Epithelial cell of umbilical artery (primary cell): ENCODE data around the gene LRP1. TPM values are rescaled to one million over a fixed set of nuclear protein-coding genes. Genes with fewer than 3 reads are reported as not detected.

Source experiments
- total RNA-seq: library from RNA; depleted of rRNA; stranded (reverse); fragments of >200 nt; gene quantifications from 2 replicates; pipeline ENCODE4 v1.2.3, GENCODE V29; 2014

The LRP1 gene
- 4.5 and 5.9 TPM in 2 replicates for total RNA-seq

DNA sequence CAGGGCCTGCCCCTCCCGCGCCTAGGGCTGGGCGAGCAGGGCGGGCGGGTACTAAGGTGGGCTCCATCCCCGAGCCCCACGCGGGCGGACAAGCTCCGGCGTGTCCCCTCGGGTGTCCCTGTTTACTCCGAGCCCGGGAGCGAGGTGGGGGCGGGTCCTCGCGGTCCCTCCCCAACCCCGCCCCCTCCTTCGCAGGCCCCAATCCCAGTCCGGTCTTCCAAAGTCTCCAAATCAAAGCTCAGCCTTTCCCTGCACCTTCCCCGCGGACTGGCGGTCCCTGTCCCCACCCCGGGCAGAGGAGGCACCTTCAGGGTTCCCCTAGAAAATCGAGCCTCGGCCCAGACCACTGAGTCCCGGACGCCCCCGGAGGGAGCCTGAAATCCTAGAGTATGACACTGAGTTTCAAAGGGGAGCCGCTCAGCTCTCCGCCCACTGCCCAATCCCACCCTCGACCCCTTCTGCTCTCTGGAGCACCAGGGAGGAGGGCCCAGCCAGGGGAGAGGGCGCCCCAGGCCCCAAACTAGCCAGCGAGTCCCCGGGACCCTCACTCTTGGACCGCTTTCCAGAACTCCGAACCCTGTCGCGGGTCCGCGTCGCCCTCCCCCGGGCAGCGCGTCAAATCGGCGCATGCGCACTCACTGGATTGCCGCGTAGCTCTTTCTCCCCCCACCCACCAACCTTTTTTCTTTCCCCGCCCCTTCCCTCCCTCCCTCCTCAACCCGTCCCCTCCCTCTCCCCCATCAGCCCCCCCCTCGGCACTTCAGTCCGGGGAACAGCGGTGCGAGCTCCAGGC, at the start of gene LRP1:
TSS of gene LRP1 (plus strand) at position 758 of the 793 bp plus-strand sequence. CDS start 482 bp downstream, outside the sequence.

DNA sequence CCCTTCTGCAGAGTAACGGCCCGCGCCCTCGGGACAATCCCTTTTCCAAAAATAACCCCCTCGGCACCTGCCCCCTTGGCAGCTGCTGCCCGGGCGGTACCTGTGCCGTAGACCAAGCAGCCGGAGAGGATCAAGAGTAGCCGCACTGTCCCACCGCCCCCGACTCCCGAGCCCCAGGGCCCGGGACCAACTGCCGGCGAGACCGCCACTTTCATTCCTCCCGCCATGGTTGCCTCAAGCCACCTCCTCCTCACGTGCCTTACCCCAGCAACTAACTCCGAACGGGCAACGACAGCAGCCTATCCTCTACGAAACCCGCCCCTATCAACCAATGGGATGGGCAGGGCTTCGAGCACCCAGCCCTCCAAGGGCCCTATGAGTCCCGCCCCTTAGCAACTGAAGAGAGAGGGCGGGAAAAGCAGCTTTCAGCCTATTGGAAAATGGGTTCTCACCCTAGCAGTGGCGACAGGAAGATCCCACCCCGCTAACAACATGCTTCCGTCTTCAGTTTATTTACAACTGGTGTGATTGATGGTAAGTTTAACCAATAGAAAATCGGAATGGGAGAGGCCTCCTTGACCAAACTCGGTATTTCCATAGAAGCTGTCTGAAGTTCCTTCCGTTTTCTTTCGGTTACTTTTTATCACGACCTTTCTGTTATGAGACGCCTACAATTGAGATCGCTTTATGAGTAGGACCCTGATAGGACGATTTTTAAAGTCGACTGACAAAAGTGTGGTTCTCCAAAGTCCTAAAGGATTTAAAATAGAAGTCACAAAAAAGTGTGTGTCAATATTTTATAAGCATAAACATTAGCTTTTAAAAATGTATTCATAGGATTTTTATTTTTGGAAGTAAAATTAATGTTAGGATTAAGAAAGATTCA, 49.5 kb upstream of the LRP1 start, which contains the start of gene NEMP1:
TSS of gene NEMP1 (minus strand) at position 273 of the 886 bp plus-strand sequence. CDS start at position 227, 46 bp downstream.

DNA sequence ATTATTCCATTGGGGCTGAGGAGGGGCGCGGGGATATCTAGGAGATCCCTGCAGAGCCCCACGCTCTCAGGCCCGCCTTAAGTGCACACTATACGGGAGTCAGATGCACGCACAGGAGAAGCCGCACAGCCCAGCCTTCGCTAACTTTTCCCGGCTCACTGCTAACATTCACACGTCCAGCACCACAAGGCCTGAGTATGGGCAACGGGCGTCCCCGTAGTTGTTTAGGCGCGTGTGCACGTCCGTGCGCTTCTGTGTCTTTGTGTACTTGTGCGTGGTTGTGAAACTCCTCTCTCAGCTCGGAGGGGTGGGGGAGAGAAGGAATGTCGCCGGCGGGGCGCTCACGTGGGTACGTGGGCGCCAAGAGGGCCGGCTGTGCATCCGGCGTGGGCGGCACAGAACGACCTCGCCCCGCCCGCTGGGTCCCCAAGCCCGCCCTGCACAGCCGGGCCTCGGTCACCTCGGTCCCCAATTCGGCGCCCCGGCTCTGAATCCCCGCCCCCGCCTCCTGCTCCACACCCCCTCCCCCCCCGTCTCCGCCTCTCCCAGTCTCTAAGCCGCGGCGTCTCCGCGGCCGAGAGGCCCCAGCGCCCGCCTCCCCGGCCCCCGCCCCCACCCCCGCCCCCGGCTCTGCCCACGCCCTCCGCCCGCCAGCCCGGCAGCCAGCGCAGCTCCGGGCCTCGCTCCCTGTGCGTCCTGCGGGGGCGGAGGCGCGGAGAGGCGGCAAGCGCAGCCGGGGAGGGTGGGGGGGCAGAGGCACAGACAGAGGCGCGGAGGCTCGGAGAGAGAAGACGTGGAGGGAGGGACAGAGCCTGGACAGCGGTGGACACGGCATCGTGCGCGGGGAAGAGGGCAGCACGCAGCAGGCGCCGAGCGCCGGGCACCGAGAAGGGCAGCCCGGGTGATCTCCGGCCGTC, 39.7 kb upstream of the LRP1 start, which contains the start of gene NAB2:
TSS of gene NAB2 (plus strand) at position 761 of the 917 bp plus-strand sequence. CDS start 158 bp downstream, outside the sequence.

DNA sequence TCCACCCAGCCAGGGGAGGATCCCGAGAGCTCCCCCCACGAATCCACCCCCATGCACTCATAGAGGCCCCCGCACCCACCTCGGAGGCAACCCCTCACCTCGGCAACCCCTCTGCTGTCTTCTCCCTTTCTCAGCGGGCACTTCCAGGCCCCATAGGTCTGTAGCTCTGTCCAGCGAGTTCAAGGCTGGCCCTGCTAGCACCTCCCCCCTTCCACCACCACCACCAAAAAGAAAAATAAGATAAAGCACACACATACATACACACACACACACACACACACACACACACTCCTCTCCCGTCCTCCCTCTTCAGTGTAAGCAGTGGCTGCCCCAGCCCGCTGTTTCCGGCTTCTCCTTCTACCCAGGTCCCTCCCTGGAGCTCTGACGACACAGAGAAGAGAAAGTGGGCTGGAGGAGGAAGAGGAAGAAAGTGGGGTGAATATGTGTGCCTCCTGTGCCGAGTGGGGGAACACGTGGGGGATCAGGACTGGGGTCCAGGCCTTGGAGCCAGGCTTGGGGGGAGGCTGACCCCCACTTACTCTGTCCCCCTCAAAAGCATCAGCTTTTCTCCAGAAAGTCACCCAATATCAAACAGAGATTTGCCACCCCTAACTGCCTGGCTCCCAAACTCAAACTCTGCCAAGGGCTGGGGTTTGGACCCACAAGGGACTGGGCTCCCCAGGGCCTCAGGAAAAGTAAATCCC, 17.1 kb upstream of the LRP1 start, which contains the start of gene STAT6:
TSS of gene STAT6 (minus strand) at position 332 of the 704 bp plus-strand sequence. CDS start 3,084 bp downstream, outside the sequence.

DNA sequence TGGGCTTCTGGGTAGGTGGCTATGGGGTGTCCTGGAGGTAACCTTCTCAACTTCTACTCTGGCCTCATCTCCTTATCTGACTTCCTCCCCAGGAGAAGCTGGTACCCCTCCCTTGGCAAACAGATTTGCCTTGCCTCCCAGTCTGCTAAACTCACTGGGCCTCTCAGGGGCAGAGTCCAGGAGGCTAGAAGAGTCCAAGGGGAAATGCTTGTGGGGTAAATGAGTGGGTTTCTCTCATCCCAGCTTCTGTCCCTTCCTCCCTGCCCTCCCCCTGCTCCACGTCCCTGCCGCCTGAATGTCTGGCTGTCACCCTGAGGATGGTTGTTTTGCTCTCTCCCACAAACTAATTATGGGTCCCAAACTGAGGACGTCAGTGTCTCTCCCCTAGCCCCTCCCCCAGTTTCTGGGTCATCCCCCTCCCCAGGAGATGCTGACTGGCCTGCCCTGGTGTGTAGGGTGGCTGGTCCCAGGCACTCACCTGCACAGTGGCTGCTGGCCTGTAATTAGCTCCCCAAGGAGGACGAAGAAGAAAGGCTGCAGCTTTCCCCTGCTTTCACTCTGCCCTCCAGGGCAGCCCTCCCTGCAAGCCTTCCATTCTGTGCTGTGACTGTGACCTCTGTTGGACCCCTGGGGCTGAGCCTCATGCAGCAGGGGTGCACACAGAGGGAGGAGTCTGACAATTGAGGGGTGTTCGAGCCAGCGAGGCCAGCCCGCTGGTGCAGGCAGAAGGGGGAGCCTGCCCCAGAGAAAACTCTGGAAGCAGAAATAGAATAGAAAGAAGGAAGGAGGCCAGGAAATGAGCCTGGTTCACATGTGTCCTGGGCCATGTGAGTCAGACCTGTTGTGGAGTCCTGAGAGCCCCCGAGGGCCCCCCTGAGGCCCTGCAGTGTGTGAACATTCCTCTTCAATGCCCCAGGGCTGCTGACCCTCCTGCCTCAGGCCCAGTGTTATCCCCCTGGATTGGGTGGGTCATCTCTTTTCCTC, 19.0 kb downstream of the LRP1 start, which contains the start of gene LRP1-AS:
TSS of gene LRP1-AS (minus strand) at position 659 of the 984 bp plus-strand sequence.

DNA sequence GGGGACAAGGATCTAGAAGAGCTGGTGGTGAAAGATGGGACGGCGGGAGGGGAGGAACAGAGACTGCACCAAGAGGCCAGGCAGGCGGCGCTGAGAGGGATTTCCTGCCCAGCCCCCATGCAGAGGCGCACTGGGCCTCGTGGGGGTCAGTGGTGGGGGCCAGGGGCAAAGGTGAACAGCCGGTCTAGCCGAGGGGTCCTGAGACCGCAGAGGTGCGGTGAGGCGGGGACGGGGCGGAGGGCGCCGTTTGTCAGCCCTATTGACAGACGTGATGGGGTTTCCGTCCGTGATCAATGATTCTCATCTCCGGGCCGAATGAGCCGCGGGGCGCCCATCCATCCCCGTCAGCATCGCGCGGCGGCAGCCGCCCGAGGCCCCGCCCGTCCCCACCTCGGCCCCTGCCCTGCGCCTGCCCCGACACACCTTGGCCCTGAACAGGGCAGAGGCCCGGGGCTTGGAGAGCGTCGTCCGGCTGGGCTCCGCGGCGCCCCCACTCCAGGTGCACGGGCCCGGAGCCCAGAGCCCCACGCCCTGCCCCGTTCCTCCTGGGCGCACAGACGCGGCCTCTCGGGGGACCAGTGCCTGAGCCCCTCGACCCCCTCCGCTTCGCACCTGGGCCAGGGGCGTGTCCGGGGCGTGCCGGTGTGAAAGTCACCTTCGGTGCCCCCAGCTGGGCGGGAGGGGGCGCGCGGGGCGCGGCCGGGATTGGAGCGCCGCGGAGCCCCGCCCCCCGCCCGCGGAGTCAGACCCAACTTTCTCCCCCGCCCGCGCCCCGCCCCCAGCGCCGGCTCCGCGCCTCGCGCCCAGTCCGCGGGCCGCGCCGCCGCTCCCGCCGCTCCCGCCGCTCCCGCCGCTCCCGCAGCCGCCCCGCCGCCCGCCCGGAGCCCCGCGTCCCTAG, 88.0 kb downstream of the LRP1 start, which contains the start of gene NXPH4:
TSS of gene NXPH4 (plus strand) at position 781 of the 898 bp plus-strand sequence. CDS start 176 bp downstream, outside the sequence.

DNA sequence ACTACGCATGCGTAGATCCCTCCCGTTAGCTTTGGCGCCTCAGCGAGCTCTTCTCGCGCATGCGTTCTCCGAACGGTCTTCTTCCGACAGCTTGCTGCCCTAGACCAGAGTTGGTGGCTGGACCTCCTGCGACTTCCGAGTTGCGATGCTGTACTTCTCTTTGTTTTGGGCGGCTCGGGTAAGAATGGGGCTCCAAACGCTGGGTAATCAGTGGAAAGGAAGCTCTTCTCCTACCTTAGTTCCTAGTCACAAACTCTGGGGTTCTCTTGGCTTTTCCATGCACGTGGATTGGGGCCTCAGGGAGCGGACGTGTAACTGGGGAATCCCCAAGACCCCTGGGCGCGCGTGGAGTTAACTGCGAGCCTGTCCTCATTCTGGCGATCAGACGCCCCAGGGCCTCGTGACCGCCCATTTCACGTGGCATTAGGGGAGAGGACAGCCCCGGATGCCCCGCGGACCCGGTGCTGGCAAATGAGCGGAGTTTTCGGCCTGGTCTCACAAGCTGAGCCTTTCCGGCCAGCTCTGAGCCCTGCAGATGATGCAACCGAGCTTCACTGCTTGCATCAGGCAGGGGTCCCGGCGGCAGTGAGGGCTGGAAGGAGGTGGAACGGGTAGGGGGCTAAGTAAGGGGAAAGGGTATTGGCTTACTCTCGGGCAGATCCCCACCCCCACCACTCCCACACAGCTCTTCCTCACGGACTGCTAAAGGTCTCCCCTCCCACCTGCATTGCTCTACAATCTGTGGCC, 101.5 kb downstream of the LRP1 start, which contains the start of gene SHMT2:
TSS of gene SHMT2 (plus strand) at position 78 of the 747 bp plus-strand sequence. CDS start at position 146, 68 bp downstream.

DNA sequence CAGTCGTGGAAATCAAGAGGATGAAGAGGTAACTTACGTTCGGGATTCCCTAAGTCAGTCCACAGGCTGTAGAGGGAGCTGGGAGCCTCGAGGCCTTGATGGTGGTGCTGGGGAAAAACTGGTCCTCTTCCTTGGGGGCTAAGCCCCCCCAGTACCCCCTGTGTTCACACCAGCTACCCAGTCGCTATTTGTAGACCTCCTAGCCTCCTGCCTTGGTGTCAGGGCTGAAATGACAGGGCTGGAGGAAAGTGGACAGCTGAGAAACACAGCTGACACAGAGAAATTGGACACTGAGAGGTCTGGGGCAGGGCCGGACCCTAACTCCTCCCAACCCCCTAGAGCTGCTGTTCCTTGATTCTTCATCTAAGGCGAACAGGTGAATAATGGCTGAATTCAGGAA, 122.7 kb downstream of the LRP1 start, which contains the start of gene STAC3:
TSS of gene STAC3 (minus strand) at position 232 of the 400 bp plus-strand sequence. CDS start 1,551 bp downstream, outside the sequence.

Other genes starting within 250 kb of the LRP1 start
- gene SDR9C7, start 194.1 kb upstream of the LRP1 start, total RNA-seq = not detected in 2 replicates
- gene RDH16, start 170.9 kb upstream of the LRP1 start, total RNA-seq = not detected in 2 replicates
- 6.2 and 6.8 TPM in 2 replicates for gene ZBTB39, start 121.9 kb upstream of the LRP1 start, total RNA-seq
- gene TAC3, start 112.0 kb upstream of the LRP1 start, total RNA-seq = not detected in 2 replicates
- not detected in 2 replicates for gene MYO1A, start 78.4 kb upstream of the LRP1 start, total RNA-seq
- gene NEMP1, start 49.7 kb upstream of the LRP1 start, total RNA-seq = 4.2 and 9.7 TPM in 2 replicates
- gene NAB2, start 39.4 kb upstream of the LRP1 start, total RNA-seq = 14.1 and 14.3 TPM in 2 replicates
- 41.3 and 58.1 TPM in 2 replicates for gene STAT6, start 17.1 kb upstream of the LRP1 start, total RNA-seq
- gene LRP1-AS, start 19.1 kb downstream of the LRP1 start, total RNA-seq = not detected in 2 replicates
- gene NXPH4, start 88.3 kb downstream of the LRP1 start, total RNA-seq = not detected in 2 replicates
- gene SHMT2, start 101.2 kb downstream of the LRP1 start, total RNA-seq = 207 and 228 TPM in 2 replicates
- 0.30 and 0.32 TPM in 2 replicates for gene STAC3, start 122.7 kb downstream of the LRP1 start, total RNA-seq